GM18870 (cell line): ENCODE measurements around the gene DRGX.

Experiments used
- ATAC-seq: cut with Tn5 transposase; IDR thresholded peaks from one replicate; pipeline ENCODE4 v1.9.1; 2021; ENCODE audit warnings: moderate library complexity; ENCODE audit not compliant: unreplicated experiment

DRGX gene

DNA sequence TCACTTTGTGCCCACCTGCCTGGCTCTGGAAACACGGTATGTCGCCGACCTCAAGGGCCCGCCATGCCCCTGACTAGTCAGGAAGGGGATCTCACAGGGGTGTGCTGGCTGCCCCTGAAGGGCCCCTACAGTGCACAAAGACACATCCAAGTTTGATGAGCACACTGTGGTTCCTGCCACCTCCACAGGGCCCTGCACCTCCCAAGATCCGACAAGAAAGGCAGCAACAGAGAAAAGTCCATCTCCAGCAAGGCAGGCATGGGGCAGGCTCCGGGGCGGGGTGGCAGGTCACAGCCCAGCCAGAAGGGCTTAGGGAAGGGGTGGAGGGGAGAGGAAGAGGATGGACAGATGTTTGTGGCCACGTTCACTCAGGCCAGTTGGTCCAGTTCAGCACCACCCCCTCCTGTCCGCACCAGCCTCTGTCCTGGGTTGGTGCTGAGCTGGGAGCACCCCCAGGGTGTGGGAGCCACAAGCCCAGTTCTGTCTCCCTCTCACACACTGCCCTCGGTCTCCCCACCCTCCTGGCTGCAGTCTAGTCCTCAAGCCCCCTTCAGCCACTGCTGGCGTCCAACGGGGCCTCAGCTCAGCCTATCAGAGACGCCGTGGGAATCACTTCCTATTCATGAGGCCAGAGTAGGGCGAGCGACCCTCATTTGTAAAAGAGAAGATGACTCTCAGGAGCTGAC, 11.5 kb downstream of the DRGX start:
- ATAC-seq = no peak

DNA sequence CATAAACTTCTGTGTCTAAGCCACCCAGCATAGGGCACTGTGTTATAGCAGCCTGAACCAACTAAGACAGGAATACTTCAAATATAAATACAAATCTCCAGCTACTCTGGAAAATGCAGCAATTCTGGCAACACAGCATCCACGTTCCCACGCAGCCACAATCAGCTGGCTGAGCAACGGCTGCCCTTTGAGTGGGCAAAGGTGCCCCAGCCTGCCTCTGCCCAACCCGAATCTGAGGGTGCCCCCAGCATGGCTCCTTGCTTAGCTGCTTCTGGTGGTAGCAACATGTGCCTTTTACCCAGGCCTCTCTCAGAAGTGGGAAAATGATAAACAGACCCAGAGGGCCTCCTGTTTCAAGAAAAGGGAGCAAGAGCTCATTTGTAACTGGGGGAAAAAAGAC, 12.0 kb downstream of the DRGX start:
- ATAC-seq = no peak

DNA sequence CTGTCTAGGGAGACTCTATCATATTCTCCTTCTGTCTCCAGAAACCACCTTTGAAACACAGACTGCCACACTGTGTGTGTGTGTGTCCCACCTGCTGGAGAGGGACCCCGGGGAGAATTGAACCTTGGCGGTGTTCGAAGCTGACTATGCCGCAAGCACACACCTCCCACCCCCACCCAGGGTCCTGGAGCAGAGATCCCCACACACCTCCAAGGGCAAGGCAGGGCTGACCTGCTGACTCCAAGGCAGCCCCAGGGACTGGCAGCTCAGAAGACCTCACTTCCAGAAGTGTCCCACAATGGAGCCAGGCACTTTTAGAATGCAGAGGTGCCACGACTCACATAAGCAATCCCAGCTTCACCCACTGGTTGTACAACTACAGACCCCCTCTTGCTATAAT, 13.1 kb downstream of the DRGX start:
- ATAC-seq = no peak

GRCh38 chr10:49382226-49382625, 13.7 kb downstream of the DRGX start:
- ATAC-seq = no peak

- no peak for ATAC-seq
Observed at GRCh38 chr10:49381111-49381900, 14.6 kb downstream of the DRGX start.

DNA sequence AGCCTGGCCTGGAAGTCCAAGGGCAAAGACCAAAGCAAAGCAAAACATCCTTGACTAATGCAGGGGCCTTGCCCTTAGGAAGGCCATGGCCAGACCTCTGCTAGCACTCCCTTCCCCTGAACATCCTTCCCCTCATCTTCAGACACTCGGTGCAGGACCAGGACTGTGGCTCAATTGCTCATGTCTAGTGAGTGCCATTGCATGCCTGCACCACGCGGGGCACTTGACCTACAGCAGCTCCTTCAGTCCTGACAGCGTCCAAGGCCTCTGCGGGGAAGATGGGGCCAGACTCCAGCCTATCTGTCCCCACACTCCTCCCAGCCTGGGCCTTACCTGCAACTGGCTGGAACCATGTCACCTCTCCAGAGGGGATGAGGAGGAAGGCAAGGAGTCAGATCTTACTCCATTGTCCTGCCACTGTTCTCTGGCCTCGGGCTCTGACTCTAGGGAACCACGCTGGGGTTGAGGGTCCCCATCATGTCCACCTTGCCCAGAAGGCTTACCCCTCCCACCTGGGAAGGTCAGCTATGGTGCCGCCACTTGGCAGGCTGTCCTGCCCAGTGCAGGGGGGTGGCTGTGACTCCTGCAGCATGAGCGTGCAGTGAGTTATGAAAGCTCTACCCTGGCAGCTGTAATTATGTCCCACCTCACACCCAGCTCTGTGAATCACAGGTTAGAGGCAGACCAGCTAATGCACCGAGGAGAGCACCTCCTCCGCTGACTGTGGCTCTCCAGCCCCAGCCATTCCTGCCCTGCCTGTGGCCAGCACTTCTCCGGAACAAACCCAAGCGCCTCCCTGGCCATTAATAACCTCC, 16.1 kb downstream of the DRGX start:
- ATAC-seq = no peak

DNA sequence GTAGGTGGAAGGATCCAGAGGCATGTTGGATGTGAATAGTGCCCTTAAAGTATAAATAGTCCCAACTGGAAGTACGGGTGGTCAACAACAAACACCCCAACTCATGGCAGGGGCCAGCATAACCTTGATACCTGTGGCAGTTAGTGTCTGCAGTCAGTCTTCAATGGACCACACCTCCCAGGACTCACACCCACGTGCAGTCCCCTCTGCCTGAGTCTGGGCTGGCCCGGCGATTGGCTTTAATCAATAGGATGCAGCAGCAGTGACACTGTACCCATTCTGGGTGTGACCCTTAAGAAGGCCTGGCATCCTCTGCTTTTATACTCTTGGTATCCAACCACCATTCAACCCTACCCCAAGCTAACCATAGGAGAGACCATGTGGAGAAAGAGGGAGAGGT, 18.6 kb downstream of the DRGX start:
- no peak for ATAC-seq

- no peak for ATAC-seq
Observed at GRCh38 chr10:49375611-49376010, 20.3 kb downstream of the DRGX start.

DNA sequence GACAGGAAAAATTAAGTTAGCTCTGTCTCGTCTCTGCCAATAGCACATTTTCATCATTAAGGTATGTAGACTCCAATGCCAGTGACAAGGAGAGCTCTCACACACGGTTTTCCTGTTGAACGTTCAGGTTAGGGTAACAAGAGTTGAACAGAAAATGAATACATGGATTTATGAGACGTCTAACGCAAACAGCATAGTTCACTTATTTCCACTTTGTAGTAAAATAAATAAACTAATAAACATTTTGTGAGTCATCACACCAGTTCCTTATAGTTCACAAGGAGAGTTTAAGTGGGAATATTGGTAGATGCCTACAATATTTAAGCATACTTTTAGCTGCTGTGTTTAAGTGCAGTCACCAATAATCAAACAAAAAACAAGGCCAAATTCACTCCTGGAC, 21.1 kb downstream of the DRGX start:
- no peak for ATAC-seq

GRCh38 chr10:49373361-49373760, 22.5 kb downstream of the DRGX start:
- ATAC-seq = no peak

DNA sequence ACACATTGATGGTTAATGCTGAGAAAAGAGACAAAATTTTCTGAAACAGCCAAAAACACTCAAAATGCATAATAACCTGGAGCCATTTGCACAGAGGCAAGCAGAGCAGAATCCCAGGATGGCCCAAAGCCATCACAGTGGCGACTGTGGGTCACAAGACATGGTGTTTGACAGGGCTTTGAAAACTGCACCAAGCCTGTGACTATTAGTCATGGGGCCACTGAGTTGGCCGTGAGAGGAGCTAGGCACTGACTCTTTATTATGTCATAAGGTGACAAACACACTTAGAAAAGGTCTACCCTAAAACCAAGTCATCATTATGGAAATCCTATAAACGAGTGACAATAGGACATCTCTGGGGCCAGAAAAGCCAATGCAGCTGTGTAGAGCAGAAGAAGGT, 23.9 kb downstream of the DRGX start:
- no peak for ATAC-seq

- ATAC-seq = no peak
Observed at GRCh38 chr10:49370326-49371100, 25.4 kb downstream of the DRGX start.

- no peak for ATAC-seq
Observed at GRCh38 chr10:49369216-49370162, 26.4 kb downstream of the DRGX start.

DNA sequence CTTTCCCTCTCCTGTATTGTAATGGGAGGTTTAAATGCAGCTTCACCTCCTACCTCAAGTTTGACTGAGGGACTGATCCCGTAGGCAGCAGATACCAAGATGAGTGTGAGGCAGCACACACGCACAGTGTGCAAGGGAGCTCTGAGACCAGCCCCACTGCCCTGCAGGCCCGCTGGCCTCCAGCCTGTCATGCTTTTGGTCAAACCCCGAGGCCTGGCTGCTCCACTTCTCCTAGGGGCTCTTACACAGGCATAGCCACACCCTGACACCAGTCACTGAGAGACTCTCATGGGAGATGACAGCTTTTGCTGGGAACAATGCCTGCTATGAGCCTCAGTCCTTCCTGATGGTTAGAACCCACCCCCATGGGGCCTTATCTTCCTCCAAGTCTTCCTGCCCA, 27.6 kb downstream of the DRGX start:
- ATAC-seq = no peak

DNA sequence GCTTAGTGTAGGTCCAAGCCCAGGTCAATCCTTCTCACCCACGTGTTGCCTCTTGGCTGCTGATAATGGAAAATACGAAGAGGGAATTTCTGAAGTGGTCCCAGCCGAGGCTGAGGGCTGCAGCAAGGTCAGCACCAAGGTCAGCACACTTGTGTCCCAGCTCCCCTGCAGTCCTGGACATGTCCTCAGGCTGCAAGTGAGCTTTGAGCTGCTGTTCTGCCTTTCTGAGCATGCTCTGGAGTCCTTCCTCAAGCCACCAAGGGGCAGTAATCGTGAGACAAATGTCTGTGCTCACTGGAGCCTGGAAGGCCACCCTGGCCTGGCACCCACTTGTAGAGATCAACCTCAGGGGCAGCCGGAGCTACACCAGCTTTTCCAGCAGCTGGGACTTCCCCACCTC, 28.3 kb downstream of the DRGX start:
- ATAC-seq = no peak

DNA sequence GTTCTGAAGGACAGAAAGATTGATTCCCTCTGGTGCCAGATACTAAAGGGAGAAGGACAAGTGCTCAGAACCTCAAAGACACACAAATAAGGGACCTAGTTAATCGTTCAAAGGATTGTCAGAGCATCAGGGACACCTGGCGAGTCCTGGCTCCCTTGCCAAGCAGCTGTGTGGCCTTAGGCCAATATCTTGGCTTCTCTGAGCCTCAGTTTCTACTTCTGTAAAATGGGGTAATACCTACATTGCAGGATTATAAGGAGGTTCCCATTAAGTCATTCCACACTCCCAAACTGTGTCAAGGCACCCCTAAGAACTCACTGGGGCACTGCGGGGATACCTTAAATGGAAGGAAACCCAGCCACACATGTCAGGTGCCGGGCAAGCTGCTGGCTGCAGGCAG, 29.4 kb downstream of the DRGX start:
- ATAC-seq = no peak

DNA sequence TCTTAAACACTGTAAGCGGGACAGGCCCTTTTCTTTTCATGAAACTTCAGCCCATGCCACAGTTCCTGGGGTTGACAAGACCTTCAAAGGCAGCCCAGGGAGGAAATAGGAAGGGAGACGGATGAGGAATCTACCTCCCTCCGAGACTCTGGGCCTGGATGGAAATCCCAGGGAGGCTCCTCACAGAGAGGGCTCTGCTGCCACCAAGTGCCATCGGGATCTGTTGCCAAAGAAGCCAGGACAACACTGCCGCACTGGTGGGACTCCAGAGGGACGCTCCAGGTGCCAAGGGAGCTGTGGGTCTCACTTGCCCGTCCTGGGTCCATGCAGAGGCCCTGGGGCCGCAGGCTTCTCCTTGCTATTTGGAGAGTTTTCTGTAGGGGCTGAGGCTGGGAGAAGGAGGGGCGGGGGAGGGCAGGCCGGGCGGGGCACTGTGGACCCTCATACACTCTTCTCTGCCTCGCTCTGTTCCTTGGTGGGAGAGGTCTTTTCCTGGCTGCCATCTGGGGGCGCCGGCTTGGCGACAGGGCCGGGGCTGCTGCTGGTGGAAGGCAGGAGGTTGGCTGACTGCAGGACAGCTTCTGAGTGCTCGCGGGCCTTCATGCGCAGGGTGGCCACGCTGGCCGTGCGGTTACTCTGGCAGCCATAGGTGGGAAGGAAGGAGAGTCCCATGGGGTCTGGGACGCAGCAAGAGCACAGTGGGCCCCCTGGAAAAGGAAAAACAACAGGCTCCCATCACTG, 30.0 kb downstream of the DRGX start:
- ATAC-seq = no peak

- no peak for ATAC-seq
Observed at GRCh38 chr10:49365275-49365674, 30.6 kb downstream of the DRGX start.

DNA sequence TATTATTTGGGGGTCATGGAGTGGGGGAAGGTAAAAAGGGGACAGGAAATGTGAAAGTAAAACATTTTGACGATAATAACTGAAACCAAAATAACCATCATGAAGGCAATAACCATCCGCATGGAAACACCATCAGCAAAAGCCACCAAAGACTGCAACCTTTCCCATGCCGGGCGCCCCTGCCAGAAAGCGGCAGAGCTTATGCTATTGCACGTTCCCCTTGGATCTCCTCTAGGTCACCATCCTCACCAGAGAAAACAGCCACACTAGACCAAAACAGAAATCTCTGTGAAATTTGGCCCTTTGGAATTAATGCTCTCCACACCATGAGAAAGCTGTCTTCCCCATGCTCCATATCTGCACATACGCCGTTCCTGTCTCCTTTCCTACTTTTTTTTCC, 31.1 kb downstream of the DRGX start:
- ATAC-seq = no peak
